ENCODE data around the gene PLCH2. TPM values are rescaled to one million over a fixed set of nuclear protein-coding genes. Genes with fewer than 3 reads are reported as not detected.

PLCH2 gene
- total and polyA plus RNA-seq, 9 of the 15 experiments (the other 6 are each of a cell fraction or from before 2014, with no cell fraction given): 0.16 TPM; not detected in 8

DNA sequence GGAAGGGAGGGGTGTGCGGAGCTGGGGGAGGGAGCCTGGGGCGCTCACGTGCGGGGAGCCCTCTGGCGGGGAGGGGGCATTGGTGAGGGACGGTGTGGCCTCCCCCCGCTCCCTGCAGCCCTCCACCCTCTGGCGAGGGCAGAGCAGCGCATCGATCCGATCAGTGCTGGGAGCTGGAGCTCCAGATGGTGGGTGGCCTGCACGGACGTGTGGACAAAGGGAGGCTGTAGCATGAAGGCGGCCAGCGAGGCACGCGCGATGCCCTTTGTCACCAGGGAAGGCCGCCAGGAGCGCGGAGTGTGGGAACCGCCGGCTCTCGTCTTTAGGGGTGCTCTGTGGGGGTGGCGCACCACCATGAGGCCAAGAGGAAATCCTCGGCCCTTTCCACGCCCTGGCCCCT, 59.4 kb downstream of the PLCH2 start (continued):
- TF ChIP-seq NELFE (IDR thresholded peaks at IDR 0.05; ENCODE audit: insufficient read depth, insufficient read length): no peak

DNA sequence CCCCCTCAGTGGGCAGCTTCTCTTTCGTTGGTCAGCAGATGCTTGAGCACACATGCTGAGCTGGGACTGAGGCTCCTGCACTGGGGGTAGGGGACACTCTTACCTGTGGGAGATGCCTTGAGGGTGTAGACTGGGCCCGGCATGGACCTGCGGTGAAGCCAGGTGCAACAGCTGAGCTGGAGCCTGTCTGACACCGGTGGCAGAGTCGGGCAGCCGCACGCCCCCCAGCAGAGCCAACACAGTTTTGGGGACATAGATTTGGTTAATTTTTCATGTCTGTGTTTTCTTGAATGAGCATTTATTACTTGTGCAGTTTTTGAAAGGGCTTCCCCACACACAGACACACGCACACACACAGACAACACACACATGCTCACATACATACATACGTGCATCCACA, 59.9 kb downstream of the PLCH2 start:
- BruUV-seq (replicated peaks): no TSS peak
- H3K27me3 ChIP-seq (ENCODE audit: control insufficient read depth in 2 of 2, insufficient read depth in 2 of 2, low read length in 2 of 2): peaks cover 30 to 61% of the 10 kb centered on the region in 2 experiments; a peak in 4 of 5 replicates
- ChIA-PET POLR2A (interaction anchor here (0.7 to 1.5 kb wide), 3 partner anchors 10 to 75 kb away, joined by 3 to 4 read pairs (median 3); partner anchors contain the start of gene PANK4), CTCF (ENCODE audit: low intra/inter-chr PET ratio) (no interaction called here)
- intact Hi-C loops (cut with micrococcal nuclease) (no loop called here), in situ Hi-C loops (cut with MboI) (loop anchor here (5.0 to 25.0 kb wide), 2 partner anchors 124 to 349 kb away; partner anchors contain the start of genes FAAP20 and PEX10)
- no peak for DNase-seq (ENCODE audit: extremely low read depth in 1 of 4, low spot score in 3 of 4)
- peak overlapping the region in 1 of 2 experiments; percentile 73; a peak in 1 of 4 replicates for H3K9ac ChIP-seq (ENCODE audit: insufficient read depth in 1 of 2, low read depth in 2 of 2, low read length in 2 of 2)
- no peak for ATAC-seq
- 39% methylated on average over 9 of the region's 9 CpGs for WGBS (ENCODE audit: insufficient coverage, low coverage, missing lambda C conversion rate)
- H3K4me3 ChIP-seq: no peak overlapping the region
- no peaks in the 10 kb centered on the region for H3K36me3 ChIP-seq (ENCODE audit: control insufficient read depth, insufficient read depth, low read length)
- no peaks in the 10 kb centered on the region for H3K9me1 ChIP-seq (ENCODE audit: control insufficient read depth, insufficient read depth, low read length)
- H3K9me3 ChIP-seq (replicated peaks; ENCODE audit: control insufficient read depth, insufficient read depth, low read depth, low read length): no peaks in the 10 kb centered on the region
- H4K20me1 ChIP-seq (replicated peaks; ENCODE audit: control insufficient read depth, insufficient read depth, low read length): peaks cover 6% of the 10 kb centered on the region; the same call in 1 of the 2 replicates
- H3K4me2 ChIP-seq (ENCODE audit: insufficient read depth, low read length): no peak overlapping the region
- H2AFZ ChIP-seq (ENCODE audit: low read depth, low read length): no peak overlapping the region
- no peaks in the 10 kb centered on the region for H3K79me2 ChIP-seq (ENCODE audit: control insufficient read depth, insufficient read depth, low read length)
- no peak for FAIRE-seq
- peaks cover 5 to 67% of the 10 kb centered on the region in 2 experiments for H3K4me1 ChIP-seq (replicated peaks in 1 of 2; ENCODE audit: control insufficient read depth in 2 of 2, insufficient read depth in 2 of 2, low read length in 2 of 2)
- no peak overlapping the region for H3K27ac ChIP-seq (ENCODE audit: extremely low read depth, low read depth, low read length)
- TF ChIP-seq SMARCC2 (IDR thresholded peaks at IDR 0.05; ENCODE audit: low read depth) (no peak), KDM5B (IDR thresholded peaks at IDR 0.05; ENCODE audit: insufficient replicate concordance, low read depth, low read length) (no peak), DIDO1 (tag; IDR thresholded peaks at IDR 0.05; ENCODE audit: low read depth) (no peak), CHAMP1 (IDR thresholded peaks at IDR 0.05) (no peak), ZNF518B (CRISPR knock-in tag; IDR thresholded peaks at IDR 0.05) (no peak)
- TF ChIP-seq, protein P1, sequence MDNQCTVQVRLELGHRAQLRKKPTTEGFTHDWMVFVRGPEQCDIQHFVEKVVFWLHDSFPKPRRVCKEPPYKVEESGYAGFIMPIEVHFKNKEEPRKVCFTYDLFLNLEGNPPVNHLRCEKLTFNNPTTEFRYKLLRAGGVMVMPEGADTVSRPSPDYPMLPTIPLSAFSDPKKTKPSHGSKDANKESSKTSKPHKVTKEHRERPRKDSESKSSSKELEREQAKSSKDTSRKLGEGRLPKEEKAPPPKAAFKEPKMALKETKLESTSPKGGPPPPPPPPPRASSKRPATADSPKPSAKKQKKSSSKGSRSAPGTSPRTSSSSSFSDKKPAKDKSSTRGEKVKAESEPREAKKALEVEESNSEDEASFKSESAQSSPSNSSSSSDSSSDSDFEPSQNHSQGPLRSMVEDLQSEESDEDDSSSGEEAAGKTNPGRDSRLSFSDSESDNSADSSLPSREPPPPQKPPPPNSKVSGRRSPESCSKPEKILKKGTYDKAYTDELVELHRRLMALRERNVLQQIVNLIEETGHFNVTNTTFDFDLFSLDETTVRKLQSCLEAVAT (IDR thresholded peaks at IDR 0.05): no peak
- TF ChIP-seq, protein P2, sequence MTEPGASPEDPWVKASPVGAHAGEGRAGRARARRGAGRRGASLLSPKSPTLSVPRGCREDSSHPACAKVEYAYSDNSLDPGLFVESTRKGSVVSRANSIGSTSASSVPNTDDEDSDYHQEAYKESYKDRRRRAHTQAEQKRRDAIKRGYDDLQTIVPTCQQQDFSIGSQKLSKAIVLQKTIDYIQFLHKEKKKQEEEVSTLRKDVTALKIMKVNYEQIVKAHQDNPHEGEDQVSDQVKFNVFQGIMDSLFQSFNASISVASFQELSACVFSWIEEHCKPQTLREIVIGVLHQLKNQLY (CRISPR knock-in tag; conservative IDR thresholded peaks at IDR 0.05): no peak
